ENCODE measurements around the gene PDE11A.

Gene PDE11A

GRCh38 chr2:177914247-177914646 lies 158.3 kb downstream of the PDE11A start:
- DNase-seq = no peak
- Histone ChIP-seq H3K9me3 (no peaks in the 10 kb centered on the region), H3K4me3 (ENCODE audit: low read depth, low read length) (no peak overlapping the region), H3K36me3 (no peaks in the 10 kb centered on the region), H3K27me3 (no peaks in the 10 kb centered on the region), H3K4me1 (no peaks in the 10 kb centered on the region)
- TF ChIP-seq CTCF (IDR thresholded peaks at IDR 0.05; ENCODE audit: low read depth, low read length) = no peak

- no peak for DNase-seq
- TF ChIP-seq CTCF (IDR thresholded peaks at IDR 0.05; ENCODE audit: low read depth, low read length) = no peak
- H3K36me3 ChIP-seq = no peaks in the 10 kb centered on the region
- H3K4me1 ChIP-seq = peaks cover 3% of the 10 kb centered on the region
- no peaks in the 10 kb centered on the region for H3K9me3 ChIP-seq
- no peak overlapping the region for H3K4me3 ChIP-seq (ENCODE audit: low read depth, low read length)
- no peaks in the 10 kb centered on the region for H3K27me3 ChIP-seq
These were observed 162.6 kb downstream of the PDE11A start for GRCh38 chr2:177909962-177910361.

GRCh38 chr2:177908824-177909223 lies 163.8 kb downstream of the PDE11A start:
- no peak for DNase-seq
- no peak for TF ChIP-seq CTCF (IDR thresholded peaks at IDR 0.05; ENCODE audit: low read depth, low read length)
- no peak overlapping the region for H3K4me3 ChIP-seq (ENCODE audit: low read depth, low read length)
- H3K36me3 ChIP-seq = no peaks in the 10 kb centered on the region
- H3K4me1 ChIP-seq = peaks cover 3% of the 10 kb centered on the region
- no peaks in the 10 kb centered on the region for H3K27me3 ChIP-seq
- H3K9me3 ChIP-seq = no peaks in the 10 kb centered on the region

- no peaks in the 10 kb centered on the region for H3K27me3 ChIP-seq
- H3K4me1 ChIP-seq = peaks cover 3% of the 10 kb centered on the region
- no peak for TF ChIP-seq CTCF (IDR thresholded peaks at IDR 0.05; ENCODE audit: low read depth, low read length)
- peak; percentile 53 for DNase-seq
- no peaks in the 10 kb centered on the region for H3K36me3 ChIP-seq
- H3K9me3 ChIP-seq = no peaks in the 10 kb centered on the region
- H3K4me3 ChIP-seq (ENCODE audit: low read depth, low read length) = no peak overlapping the region; the same call in 1 of the 2 replicates
These were observed 164.4 kb downstream of the PDE11A start for GRCh38 chr2:177908182-177908581.

GRCh38 chr2:177906041-177906718 lies 166.4 kb downstream of the PDE11A start:
- Histone ChIP-seq H3K4me3 (ENCODE audit: low read depth, low read length) (0 out of 2 replicates have a peak overlapping the region, but pooled peaks have one; percentile 6), H3K36me3 (no peaks in the 10 kb centered on the region), H3K4me1 (peaks cover 3% of the 10 kb centered on the region), H3K27me3 (no peaks in the 10 kb centered on the region), H3K9me3 (no peaks in the 10 kb centered on the region)
- DNase-seq = peak; percentile 68
- peak; percentile 80 for TF ChIP-seq CTCF (IDR thresholded peaks at IDR 0.05; ENCODE audit: low read depth, low read length)

- no peak for TF ChIP-seq CTCF (IDR thresholded peaks at IDR 0.05; ENCODE audit: low read depth, low read length)
- peaks cover 3% of the 10 kb centered on the region for H3K4me1 ChIP-seq
- H3K9me3 ChIP-seq = no peaks in the 10 kb centered on the region
- H3K27me3 ChIP-seq = no peaks in the 10 kb centered on the region
- H3K36me3 ChIP-seq = no peaks in the 10 kb centered on the region
- no peak for DNase-seq
- H3K4me3 ChIP-seq (ENCODE audit: low read depth, low read length) = 0 out of 2 replicates have a peak overlapping the region, but pooled peaks have one; percentile 6
These were observed 166.9 kb downstream of the PDE11A start for GRCh38 chr2:177905640-177906039.

Measured in BE2C (cell line).